Suprapubic skin (tissue), 4 donors: ENCODE measurements around the gene SERPINB10.

Experiments used
- EP300 ChIP-seq: sonication (generic); formaldehyde crosslinking; IDR thresholded peaks from one replicate; pipeline ENCODE4 v1.6.1; 2017; ENCODE audit warnings: antibody characterized with exemption
- POLR2AphosphoS5 ChIP-seq, 3 donors: sonication (generic); formaldehyde crosslinking; IDR thresholded peaks; one replicate each; pipeline ENCODE4 v1.6.1; 2017; ENCODE audit warnings: antibody characterized with exemption in 3 of 3
- TF ChIP-seq, protein P1 (sequence below), 2 donors: fragments of 200-600 bp in 1 of 2; fragments of 450-650 bp in 1 of 2; sonication (generic) in 1 of 2; IDR thresholded peaks; one replicate each; pipeline ENCODE4 v1.5.1; 2016 to 2019; ENCODE audit warnings: antibody characterized with exemption in 2 of 2, mild to moderate bottlenecking in 1 of 2, moderate library complexity in 1 of 2

DNA sequence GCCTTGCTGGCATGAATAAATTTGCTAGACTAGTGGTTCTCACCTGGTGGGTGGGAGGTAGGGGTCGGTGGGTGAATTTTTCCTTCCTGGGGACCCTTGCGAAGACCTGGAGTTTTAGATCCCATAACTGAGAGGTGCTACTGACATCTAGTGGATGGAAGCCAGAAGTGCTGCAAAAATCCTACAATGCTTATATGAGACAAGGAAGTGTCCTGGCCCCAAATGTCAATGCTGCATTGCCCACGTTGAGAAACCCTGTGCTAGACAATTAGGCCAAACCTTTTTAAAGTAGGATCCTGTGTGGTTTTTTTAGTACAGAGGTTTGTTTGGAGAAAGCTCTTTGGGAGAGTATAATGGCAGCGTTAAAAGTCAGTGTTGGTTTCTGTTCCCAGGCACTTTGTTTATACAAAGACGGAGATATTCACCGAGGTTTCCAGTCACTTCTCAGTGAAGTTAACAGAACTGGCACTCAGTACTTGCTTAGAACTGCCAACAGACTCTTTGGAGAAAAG is 71.7 kb downstream of the SERPINB10 start:
- TF ChIP-seq, protein P1, sequence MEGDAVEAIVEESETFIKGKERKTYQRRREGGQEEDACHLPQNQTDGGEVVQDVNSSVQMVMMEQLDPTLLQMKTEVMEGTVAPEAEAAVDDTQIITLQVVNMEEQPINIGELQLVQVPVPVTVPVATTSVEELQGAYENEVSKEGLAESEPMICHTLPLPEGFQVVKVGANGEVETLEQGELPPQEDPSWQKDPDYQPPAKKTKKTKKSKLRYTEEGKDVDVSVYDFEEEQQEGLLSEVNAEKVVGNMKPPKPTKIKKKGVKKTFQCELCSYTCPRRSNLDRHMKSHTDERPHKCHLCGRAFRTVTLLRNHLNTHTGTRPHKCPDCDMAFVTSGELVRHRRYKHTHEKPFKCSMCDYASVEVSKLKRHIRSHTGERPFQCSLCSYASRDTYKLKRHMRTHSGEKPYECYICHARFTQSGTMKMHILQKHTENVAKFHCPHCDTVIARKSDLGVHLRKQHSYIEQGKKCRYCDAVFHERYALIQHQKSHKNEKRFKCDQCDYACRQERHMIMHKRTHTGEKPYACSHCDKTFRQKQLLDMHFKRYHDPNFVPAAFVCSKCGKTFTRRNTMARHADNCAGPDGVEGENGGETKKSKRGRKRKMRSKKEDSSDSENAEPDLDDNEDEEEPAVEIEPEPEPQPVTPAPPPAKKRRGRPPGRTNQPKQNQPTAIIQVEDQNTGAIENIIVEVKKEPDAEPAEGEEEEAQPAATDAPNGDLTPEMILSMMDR (IDR thresholded peaks at IDR 0.05), result peak; percentile 59 to 73
- no peak for TF ChIP-seq EP300
- TF ChIP-seq POLR2AphosphoS5 (IDR thresholded peaks at IDR 0.05), result no peak
